GM21717 (cell line): ENCODE results near the gene RUNX2.

ENCODE experiments used
- ATAC-seq: cut with Tn5 transposase; IDR thresholded peaks from one replicate; pipeline ENCODE4 v1.9.1; 2021; ENCODE audit warnings: mild to moderate bottlenecking, moderate library complexity; ENCODE audit not compliant: unreplicated experiment

The RUNX2 gene

DNA sequence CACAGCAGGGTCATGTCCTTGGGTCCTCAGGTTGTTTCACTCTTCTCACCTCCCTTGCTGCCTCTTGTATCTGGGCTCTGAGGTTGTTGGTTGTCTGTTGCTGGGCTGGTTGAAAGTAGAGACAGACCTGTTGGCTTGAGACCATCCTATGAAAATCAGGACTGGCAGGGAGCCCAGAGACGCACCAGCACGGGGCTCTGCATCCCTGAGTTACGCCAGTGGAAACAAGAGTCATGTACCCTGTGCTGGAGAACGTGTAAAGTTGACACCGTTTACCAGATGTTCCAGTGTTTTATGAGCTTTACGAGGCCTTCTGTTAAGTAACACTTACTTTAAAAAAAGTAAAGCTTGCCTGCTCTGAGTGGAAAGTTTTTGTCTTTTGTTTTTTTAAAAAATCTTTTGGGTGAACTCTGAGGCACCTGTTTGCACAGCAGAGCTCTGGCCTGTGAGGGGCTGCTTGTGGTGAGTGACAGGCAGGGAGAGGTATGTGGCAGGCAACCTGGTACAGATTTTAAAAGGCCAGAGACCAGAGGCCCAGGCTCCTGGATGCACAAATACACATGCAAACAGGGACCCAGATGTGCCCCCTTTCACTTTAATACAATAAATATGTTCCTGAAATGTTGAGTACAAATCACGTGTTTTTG lies 309.6 kb downstream of the RUNX2 start:
- ATAC-seq = no peak

- ATAC-seq = no peak
Measured at GRCh38 chr6:45640081-45640491, 312.0 kb downstream of the RUNX2 start.

DNA sequence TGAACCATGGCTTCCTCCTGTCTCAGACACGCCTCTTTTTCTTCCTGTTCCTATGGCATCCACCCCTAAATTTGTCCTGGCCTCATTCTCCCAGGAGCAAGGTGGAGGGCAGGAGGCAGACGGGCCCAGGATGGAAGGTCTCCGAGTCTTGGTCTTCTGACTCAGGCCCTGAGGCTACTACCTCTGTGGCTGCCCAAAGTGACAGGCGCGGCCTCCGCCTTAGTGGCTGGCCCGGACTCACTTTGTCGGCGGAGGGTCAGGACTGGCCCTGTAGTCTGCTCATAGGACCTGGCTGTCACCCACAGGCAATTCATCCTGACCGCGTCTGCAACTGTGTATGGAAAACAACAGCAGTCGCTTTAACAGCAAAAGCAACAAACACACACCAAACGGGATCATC lies 312.7 kb downstream of the RUNX2 start:
- no peak for ATAC-seq

DNA sequence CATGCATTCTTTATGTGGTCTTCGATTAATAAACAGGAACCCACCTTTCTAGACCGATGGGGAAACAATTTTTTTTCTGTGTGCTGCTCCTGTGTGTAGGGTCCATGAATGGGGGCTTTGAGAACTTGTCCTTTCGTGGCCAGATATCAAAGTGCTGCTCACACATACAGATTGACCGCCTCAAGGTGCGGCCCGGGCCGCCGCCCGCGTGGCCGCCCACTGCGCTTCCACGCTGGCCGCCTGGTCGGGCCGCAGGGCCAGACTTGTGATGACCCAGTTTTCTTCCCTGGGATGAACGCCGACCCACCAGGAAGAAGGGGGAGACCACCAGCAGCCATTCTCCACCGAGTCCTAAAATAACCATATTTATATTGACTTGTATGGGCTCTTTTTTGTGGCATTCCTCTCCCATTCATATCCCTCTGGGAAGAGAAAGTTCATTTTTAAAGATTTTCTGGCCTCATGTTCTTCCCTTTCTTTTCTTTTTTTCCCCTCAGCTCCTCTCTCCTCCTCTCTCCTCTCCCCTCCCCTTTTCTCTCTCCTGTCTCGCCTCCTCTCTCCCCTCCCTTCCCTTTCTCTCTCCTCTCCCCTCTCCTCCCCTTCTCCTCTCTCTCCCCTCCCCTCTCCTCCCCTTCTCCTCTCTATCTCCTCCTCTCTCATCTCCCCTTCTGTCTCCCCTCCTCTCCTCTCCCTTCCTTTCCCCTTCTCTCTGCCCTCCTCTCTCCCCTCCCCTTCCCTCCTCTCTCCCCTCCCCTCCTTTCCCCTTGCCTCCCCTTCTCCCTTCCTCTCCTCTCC lies 314.4 kb downstream of the RUNX2 start:
- ATAC-seq = no peak

- ATAC-seq = no peak
Measured at GRCh38 chr6:45643126-45643525, 315.0 kb downstream of the RUNX2 start.

DNA sequence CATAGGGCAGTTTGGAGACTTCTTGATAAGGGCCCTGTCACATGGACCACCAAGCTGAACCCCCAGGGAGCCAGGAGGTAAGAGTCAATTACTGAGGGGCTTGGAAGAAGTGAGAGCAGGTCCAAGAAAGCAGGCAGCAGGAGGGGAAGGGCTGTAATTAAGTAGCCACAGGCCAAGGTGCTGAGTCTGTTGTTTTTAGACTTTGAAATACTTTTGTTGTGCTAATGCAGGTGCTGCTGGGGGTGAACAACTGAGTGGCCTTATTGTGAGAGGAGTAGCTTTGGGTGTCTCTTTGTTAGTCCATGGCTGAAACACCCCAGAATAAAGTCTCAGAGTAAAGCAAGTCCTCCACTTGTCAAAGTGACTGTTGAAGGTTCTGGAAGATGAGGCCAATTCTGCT lies 316.6 kb downstream of the RUNX2 start:
- ATAC-seq = no peak

DNA sequence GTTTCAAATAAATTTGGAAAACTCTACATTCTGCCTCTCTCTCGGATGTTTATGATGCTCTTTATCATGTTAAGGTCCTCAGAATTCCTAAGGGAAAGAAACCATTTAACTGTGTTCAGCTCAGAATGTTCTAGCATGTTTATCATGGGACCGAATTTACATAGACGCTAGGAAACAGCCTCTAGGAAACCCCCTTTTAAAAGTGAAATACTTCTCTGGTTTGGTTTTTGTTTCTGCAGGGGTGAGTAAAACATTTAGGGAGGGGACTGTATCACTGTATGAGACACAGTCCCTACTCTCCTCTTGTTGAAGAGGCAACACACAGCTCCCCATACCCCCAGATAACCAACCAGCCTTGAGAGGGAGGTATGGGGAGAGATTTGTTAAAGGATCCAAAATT lies 317.2 kb downstream of the RUNX2 start:
- ATAC-seq = peak; percentile 66

- no peak for ATAC-seq
Measured at GRCh38 chr6:45647341-45648261, 319.5 kb downstream of the RUNX2 start.

GRCh38 chr6:45648262-45648620 lies 320.1 kb downstream of the RUNX2 start:
- no peak for ATAC-seq

DNA sequence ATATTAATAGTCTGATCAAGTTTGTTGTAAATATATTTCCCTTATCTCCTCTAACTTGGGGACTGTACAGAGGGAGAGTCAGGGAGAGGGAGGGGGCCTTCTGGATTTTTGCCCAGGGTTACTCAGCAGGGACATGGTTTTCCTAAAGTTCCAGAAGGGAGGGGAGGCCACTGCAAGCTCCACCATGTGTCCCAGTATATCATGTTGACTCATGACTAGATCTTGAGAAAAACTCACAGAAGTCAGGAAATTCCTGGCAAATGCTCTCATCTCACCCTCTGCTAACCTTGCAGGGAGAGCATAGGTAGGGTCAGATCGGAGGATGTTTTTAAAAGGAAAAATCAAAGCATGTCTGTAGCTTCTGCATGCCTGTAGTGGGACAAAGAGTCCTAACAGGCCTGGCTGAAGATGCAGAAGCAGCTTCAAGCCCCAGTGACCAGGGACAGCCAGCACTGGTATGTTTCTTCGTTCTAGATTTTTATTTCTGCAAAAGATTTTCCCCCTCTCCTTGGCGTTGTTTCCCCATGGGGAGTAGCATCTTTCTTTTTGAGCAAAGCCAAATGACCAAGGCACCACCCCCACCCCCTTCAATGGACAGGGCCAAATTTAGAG lies 322.5 kb downstream of the RUNX2 start:
- no peak for ATAC-seq

GRCh38 chr6:45651301-45651700 lies 323.2 kb downstream of the RUNX2 start:
- no peak for ATAC-seq

DNA sequence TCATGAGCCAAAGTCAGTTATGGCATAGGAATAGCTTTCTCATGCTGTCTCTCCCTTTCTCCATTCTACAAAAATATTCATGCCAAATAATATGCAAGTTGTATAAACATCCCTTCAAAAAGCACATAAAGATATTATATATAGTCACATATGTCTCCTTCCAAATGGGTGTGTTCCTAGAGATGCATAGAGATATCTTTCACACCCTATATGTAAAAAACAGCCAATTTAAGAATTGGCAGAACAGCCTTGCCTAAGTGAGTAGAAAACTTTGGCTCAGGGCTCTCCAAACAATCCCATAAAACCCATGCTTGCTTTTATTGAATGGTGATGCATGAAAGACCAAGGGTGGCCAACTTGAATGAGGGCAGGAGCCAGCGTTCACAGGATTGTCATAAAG lies 324.3 kb downstream of the RUNX2 start:
- ATAC-seq = no peak

- no peak for ATAC-seq
Measured at GRCh38 chr6:45653117-45653883, 325.2 kb downstream of the RUNX2 start.

GRCh38 chr6:45654673-45655072 lies 326.5 kb downstream of the RUNX2 start:
- no peak for ATAC-seq

- ATAC-seq = no peak
Measured at GRCh38 chr6:45655745-45656476, 327.8 kb downstream of the RUNX2 start.

GRCh38 chr6:45657226-45657625 lies 329.1 kb downstream of the RUNX2 start:
- no peak for ATAC-seq

DNA sequence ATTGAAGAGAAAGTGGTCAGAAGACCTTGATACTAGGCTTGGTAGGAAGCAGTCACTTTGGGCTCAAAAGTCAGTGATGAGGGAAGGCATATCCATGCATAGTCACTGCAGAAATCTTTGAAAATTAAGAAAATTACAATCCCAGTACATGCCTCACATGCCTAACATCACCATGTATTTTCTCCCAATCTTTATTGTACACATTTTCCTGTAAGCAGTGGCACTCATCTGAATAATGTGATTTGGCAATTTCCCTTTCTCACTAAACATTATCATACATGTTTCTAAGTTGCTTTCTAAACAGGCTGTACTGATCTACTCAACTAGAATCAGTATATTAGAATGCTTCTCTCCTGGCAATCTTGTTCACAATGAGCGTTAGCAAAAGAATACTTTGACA lies 330.3 kb downstream of the RUNX2 start:
- ATAC-seq = no peak

GRCh38 chr6:45658958-45659357 lies 330.8 kb downstream of the RUNX2 start:
- ATAC-seq = no peak

DNA sequence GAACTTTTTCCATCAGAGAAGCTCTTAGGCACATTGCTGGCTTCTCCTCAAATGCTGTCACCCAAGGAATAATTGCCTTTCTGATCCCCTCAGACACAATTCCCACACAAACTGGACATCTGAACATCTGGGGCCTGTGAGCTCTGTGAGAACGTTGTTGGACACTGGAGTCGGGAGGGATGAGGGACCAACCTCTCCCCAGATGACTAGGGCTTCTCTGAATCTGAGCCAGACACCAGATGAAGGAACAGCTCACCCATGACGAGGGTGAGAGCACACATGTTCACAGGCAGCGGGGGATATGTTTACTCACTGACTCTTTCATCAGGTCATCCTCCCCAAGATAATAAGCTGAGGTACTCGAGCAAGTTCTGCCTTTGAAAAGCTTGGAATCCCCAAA lies 333.5 kb downstream of the RUNX2 start:
- no peak for ATAC-seq
